ENCODE measurements around the gene KRTAP25-1. TPM values are rescaled to one million over a fixed set of nuclear protein-coding genes. Genes with fewer than 3 reads are reported as not detected.

KRTAP25-1 gene
- total RNA-seq, 1 experiment from 2014 or later, result not detected

GRCh38 chr21:30337276-30337744, 48.0 kb upstream of the KRTAP25-1 start, which contains the start of gene KRTAP27-1:
Gene KRTAP27-1 (minus strand): TSS chr21:30337694. CDS start chr21:30337668, 26 bp downstream.
- no peaks in the 10 kb centered on the region; the same call in 1 of the 2 replicates for H3K27me3 ChIP-seq (ENCODE audit: insufficient read depth, low read length)
- no peaks in the 10 kb centered on the region for H3K4me1 ChIP-seq (ENCODE audit: insufficient read depth, low read length)
- no peak within 1 kb of the TSS for H2BK5ac ChIP-seq (ENCODE audit: insufficient read length, low read length)
- H2BK12ac ChIP-seq (ENCODE audit: insufficient read length, low read depth, low read length), result no peak within 1 kb of the TSS
- no peak within 1 kb of the TSS for H3K23ac ChIP-seq (ENCODE audit: insufficient read length, low read depth, low read length)
- no peaks in the 10 kb centered on the region for H3K23me2 ChIP-seq (ENCODE audit: insufficient read length, low read depth, low read length, poor library complexity, severe bottlenecking)
- Mint-ChIP-seq H3K4me1 (no peaks in the 10 kb centered on the region), H3K27ac (no peak within 1 kb of the TSS), H3K9me3 (no peaks in the 10 kb centered on the region), H3K4me3 (no peak within 1 kb of the TSS), H3K36me3 (ENCODE audit: insufficient read depth in 1 of 3, low read depth in 3 of 3) (no peaks in the 10 kb centered on the region), H3K27me3 (ENCODE audit: low read depth) (no peaks in the 10 kb centered on the region)
- no peak within 1 kb of the TSS for H2BK120ac ChIP-seq (ENCODE audit: low read depth, low read length, poor library complexity, severe bottlenecking)
- no peak for DNase-seq
- TF ChIP-seq CTCF (conservative IDR thresholded peaks at IDR 0.05), result no peak
- H2AFZ ChIP-seq (ENCODE audit: low read length), result no peak within 1 kb of the TSS
- no peak within 1 kb of the TSS for H3K4ac ChIP-seq (ENCODE audit: low read depth, low read length)
- no peak within 1 kb of the TSS for H3K4me2 ChIP-seq (ENCODE audit: insufficient read depth, insufficient read length, low read length)
- no peak within 1 kb of the TSS for H3T11ph ChIP-seq (ENCODE audit: low read length)
- no peak within 1 kb of the TSS for H3K27ac ChIP-seq (ENCODE audit: insufficient read length, low read depth, low read length)
- H3K9ac ChIP-seq (ENCODE audit: extremely low read depth, insufficient read length, low read length), result no peak within 1 kb of the TSS
- no peak within 1 kb of the TSS for H2AK5ac ChIP-seq (ENCODE audit: insufficient read length, low read length)
- no peaks in the 10 kb centered on the region for H3K9me3 ChIP-seq (ENCODE audit: control insufficient read depth, low read depth, low read length)
- H3K14ac ChIP-seq (ENCODE audit: insufficient read depth, low read length), result no peak within 1 kb of the TSS
- H3K79me1 ChIP-seq (ENCODE audit: insufficient read depth, low read depth, low read length, poor library complexity, severe bottlenecking), result no peaks in the 10 kb centered on the region
- no peaks in the 10 kb centered on the region; the same call in 1 of the 2 replicates for H3K79me2 ChIP-seq (ENCODE audit: insufficient read depth, low read length)
- H4K8ac ChIP-seq (replicated peaks; ENCODE audit: insufficient read length, low read depth, low read length), result no peak within 1 kb of the TSS
- no peak within 1 kb of the TSS for H3K56ac ChIP-seq (ENCODE audit: insufficient read length, low read depth, low read length)
- WGBS (ENCODE audit: extremely low coverage, insufficient read length, low lambda C conversion rate), result no CpG with 5 or more reads among the region's 6 CpGs
- H2BK15ac ChIP-seq (ENCODE audit: low read depth, low read length), result 0 out of 2 replicates have a peak within 1 kb of the TSS, but pooled peaks have one; percentile 37
- H4K5ac ChIP-seq (ENCODE audit: insufficient read length, low read depth, low read length), result no peak within 1 kb of the TSS
- no peaks in the 10 kb centered on the region for H4K20me1 ChIP-seq (ENCODE audit: control insufficient read depth, insufficient read depth, insufficient read length)
- no peak within 1 kb of the TSS for H3K18ac ChIP-seq (ENCODE audit: insufficient read length, low read depth, low read length)
- no peak within 1 kb of the TSS for H2BK20ac ChIP-seq (ENCODE audit: low read depth, low read length, poor library complexity, severe bottlenecking)
- no peak within 1 kb of the TSS for H4K91ac ChIP-seq (ENCODE audit: insufficient read length, low read depth, low read length)

Measured in H9 (cell line).